IMR-90 (cell line): Measurements from ENCODE around the gene RABGAP1. TPM values are rescaled to one million over a fixed set of nuclear protein-coding genes. Genes with fewer than 3 reads are reported as not detected.

Experiments used
- ATAC-seq: fragments of 200-7000 bp; cut with Tn5 transposase; 2 replicates; pipeline ENCODE4 v1.9.1; 2020; ENCODE audit warnings: low read depth, mild to moderate bottlenecking, moderate library complexity
- BruUV-seq: library from RNA; stranded (reverse); fragments of 400-500 nt; replicated peaks from 2 replicates; lab custom pipeline; 2021; lab: Mats Ljungman, UMichigan
- CTCF ChIA-PET: fragments of 300-600 bp; formaldehyde crosslinking; extraction: SDS; loops from one replicate; lab custom pipeline; 2021; ENCODE audit warnings: antibody characterized with exemption; lab: Yijun Ruan, JAX
- POLR2A ChIA-PET: fragments of 300-600 bp; sonication (Branson Sonifier 250); formaldehyde crosslinking; loops from one replicate; lab custom pipeline; 2022; ENCODE audit warnings: antibody characterized with exemption; ENCODE audit not compliant: unreplicated experiment; lab: Charles Lee
- DNase-seq: peaks from one replicate; pipeline ENCODE4 v3.0.0; 2013
- H2AFZ ChIP-seq: replicated peaks from 2 replicates; pipeline ENCODE3; 2013; ENCODE audit warnings: low read length, mild to moderate bottlenecking; ENCODE audit not compliant: poor library complexity
- H2AK5ac ChIP-seq: 2 replicates; pipeline ENCODE4 v1.6.1; 2013; ENCODE audit warnings: low read depth, low read length, inconsistent platforms
- H2AK9ac ChIP-seq: replicated peaks from 2 replicates; pipeline ENCODE3; 2013; ENCODE audit warnings: mild to moderate bottlenecking, low read depth, low read length, moderate library complexity; ENCODE audit not compliant: poor library complexity
- H2BK120ac ChIP-seq: 2 replicates; pipeline ENCODE4 v1.6.1; 2013; ENCODE audit warnings: low read depth, low read length, inconsistent platforms
- H2BK15ac ChIP-seq: 3 replicates; pipeline ENCODE4 v1.6.1; 2013; ENCODE audit warnings: low read depth, low read length, inconsistent platforms
- H2BK20ac ChIP-seq: 2 replicates; pipeline ENCODE4 v1.6.1; 2013; ENCODE audit warnings: low read depth, mild to moderate bottlenecking, inconsistent platforms, low read length, moderate library complexity
- H2BK5ac ChIP-seq: 2 replicates; pipeline ENCODE4 v1.6.1; 2013; ENCODE audit warnings: mild to moderate bottlenecking, low read depth, low read length, inconsistent platforms; ENCODE audit not compliant: poor library complexity, severe bottlenecking
- H3K14ac ChIP-seq: replicated peaks from 2 replicates; pipeline ENCODE4 v1.6.1; 2013; ENCODE audit warnings: low read depth, low read length, inconsistent platforms
- H3K18ac ChIP-seq: 2 replicates; pipeline ENCODE4 v1.6.1; 2013; ENCODE audit warnings: low read depth, low read length, control low read depth
- H3K23ac ChIP-seq: 2 replicates; pipeline ENCODE4 v1.6.1; 2013; ENCODE audit warnings: low read depth, low read length, inconsistent platforms
- H3K27ac ChIP-seq: 2 replicates; pipeline ENCODE4 v1.5.1; 2013; ENCODE audit warnings: mild to moderate bottlenecking, control low read depth, low read length; ENCODE audit not compliant: insufficient read depth
- H3K27me3 ChIP-seq: 2 replicates; pipeline ENCODE4 v1.6.1; 2013; ENCODE audit warnings: low read length; ENCODE audit not compliant: control insufficient read depth, insufficient read depth
- H3K36me3 ChIP-seq: 2 replicates; pipeline ENCODE4 v1.6.1; 2013; ENCODE audit warnings: low read length, mixed read lengths; ENCODE audit not compliant: control insufficient read depth, insufficient read depth
- H3K4ac ChIP-seq: 2 replicates; pipeline ENCODE4 v1.6.1; 2013; ENCODE audit warnings: low read depth, low read length, inconsistent platforms
- H3K4me1 ChIP-seq: 2 replicates; pipeline ENCODE4 v1.6.1; 2013; ENCODE audit warnings: low read length, mixed read lengths; ENCODE audit not compliant: control insufficient read depth, insufficient read depth
- H3K4me2 ChIP-seq: 2 replicates; pipeline ENCODE4 v1.6.1; 2013; ENCODE audit warnings: low read depth, mild to moderate bottlenecking, control low read depth, low read length, moderate library complexity
- H3K4me3 ChIP-seq: 2 replicates; pipeline ENCODE4 v1.5.1; 2013; ENCODE audit warnings: low read depth, mild to moderate bottlenecking, control low read depth, low read length, moderate library complexity; ENCODE audit not compliant: insufficient read depth
- H3K56ac ChIP-seq: 2 replicates; pipeline ENCODE4 v1.6.1; 2013; ENCODE audit warnings: low read length, inconsistent platforms; ENCODE audit not compliant: insufficient read depth; ENCODE audit errors: extremely low read depth
- H3K79me1 ChIP-seq, 2 experiments: 2 replicates each; pipeline ENCODE4 v1.6.1; 2013; ENCODE audit warnings: low read length in 2 of 2, inconsistent platforms in 1 of 2, low read depth in 1 of 2
- H3K9ac ChIP-seq: 2 replicates; pipeline ENCODE4 v1.6.1; 2013; ENCODE audit warnings: low read depth, low read length, control low read depth
- H3K9me1 ChIP-seq: 2 replicates; pipeline ENCODE4 v1.6.1; 2013; ENCODE audit warnings: low read length, inconsistent platforms; ENCODE audit not compliant: insufficient read depth
- H3K9me3 ChIP-seq: 2 replicates; pipeline ENCODE4 v1.6.1; 2013; ENCODE audit warnings: low read length; ENCODE audit not compliant: control insufficient read depth, insufficient read depth
- H4K20me1 ChIP-seq: 2 replicates; pipeline ENCODE4 v1.6.1; 2013; ENCODE audit warnings: low read length, inconsistent platforms; ENCODE audit not compliant: insufficient read depth
- H4K5ac ChIP-seq: 2 replicates; pipeline ENCODE4 v1.6.1; 2013; ENCODE audit warnings: mild to moderate bottlenecking, low read depth, low read length, control low read depth
- H4K8ac ChIP-seq, 2 experiments: 2 replicates each; pipeline ENCODE4 v1.6.1; 2013; ENCODE audit warnings: low read depth in 2 of 2, low read length in 2 of 2, control low read depth in 1 of 2, inconsistent platforms in 1 of 2
- H4K91ac ChIP-seq: 2 replicates; pipeline ENCODE4 v1.6.1; 2013; ENCODE audit warnings: low read depth, low read length, inconsistent platforms; ENCODE audit not compliant: insufficient read depth
- BHLHE40 ChIP-seq: fragments of 150-350 bp; IDR thresholded peaks from 2 replicates; pipeline ENCODE4 v1.6.1; 2016; ENCODE audit warnings: mild to moderate bottlenecking, low read depth, low read length
- CHD1 ChIP-seq: IDR thresholded peaks from 2 replicates; pipeline ENCODE4 v1.6.1; 2012; ENCODE audit warnings: low read depth, low read length, improper control_type of control experiment
- CTCF ChIP-seq: conservative IDR thresholded peaks from 2 replicates; pipeline ENCODE4 v1.5.1; 2012; ENCODE audit warnings: mild to moderate bottlenecking, low read depth, low read length, improper control_type of control experiment
- FOS ChIP-seq: fragments of 150-350 bp; IDR thresholded peaks from 2 replicates; pipeline ENCODE4 v1.6.1; 2016; ENCODE audit warnings: low read depth, low read length
- MAZ ChIP-seq: IDR thresholded peaks from 2 replicates; pipeline ENCODE4 v1.6.1; 2012; ENCODE audit warnings: low read depth, mild to moderate bottlenecking, low read length, improper control_type of control experiment, moderate library complexity, borderline replicate concordance
- MXI1 ChIP-seq: IDR thresholded peaks from 2 replicates; pipeline ENCODE4 v1.6.1; 2012; ENCODE audit warnings: low read depth, mild to moderate bottlenecking, low read length, moderate library complexity, borderline replicate concordance
- NFE2L2 ChIP-seq: fragments of 150-350 bp; IDR thresholded peaks from 2 replicates; pipeline ENCODE4 v1.6.1; 2016; ENCODE audit warnings: low read depth, mild to moderate bottlenecking, low read length
- POLR2A ChIP-seq: IDR thresholded peaks from 2 replicates; pipeline ENCODE4 v1.6.1; 2012; ENCODE audit warnings: mild to moderate bottlenecking, low read depth, low read length
- RAD21 ChIP-seq: IDR thresholded peaks from 2 replicates; pipeline ENCODE4 v1.6.1; 2012; ENCODE audit warnings: low read length, improper control_type of control experiment
- RCOR1 ChIP-seq: IDR thresholded peaks from 2 replicates; pipeline ENCODE4 v1.6.1; 2012; ENCODE audit warnings: mild to moderate bottlenecking, low read length, improper control_type of control experiment; ENCODE audit not compliant: insufficient replicate concordance
- SMC3 ChIP-seq: fragments of 150-350 bp; IDR thresholded peaks from 2 replicates; pipeline ENCODE4 v1.6.1; 2016; ENCODE audit warnings: low read depth, mild to moderate bottlenecking, antibody characterized with exemption, low read length, moderate library complexity
- USF2 ChIP-seq: fragments of 150-350 bp; IDR thresholded peaks from 2 replicates; pipeline ENCODE4 v1.6.1; 2017; ENCODE audit warnings: mild to moderate bottlenecking, antibody characterized with exemption, low read length, low read depth
- WGBS, 2 experiments: methylation state at CpG; one replicate each; pipeline versions ENCODE4 v1.1.5 to v1.1.7; 2013; ENCODE audit warnings: missing lambda C conversion rate in 2 of 2; ENCODE audit not compliant: insufficient read length in 1 of 2; ENCODE audit errors: extremely low coverage in 2 of 2; 5-methylcytosine and 5-hydroxymethylcytosine counted together
- dilution Hi-C: fragments of 300-500 bp; cut with HindIII; formaldehyde crosslinking; loops from one replicate; pipeline ENCODE4 v1.14.3; 2018; ENCODE audit warnings: low sequenced_read_pairs; ENCODE audit not compliant: unreplicated experiment
- in situ Hi-C: fragments of 300-500 bp; cut with MboI; formaldehyde crosslinking; loops from 3 replicates; pipeline ENCODE4 v1.14.3; 2019; ENCODE audit warnings: low sequenced_read_pairs, inconsistent platforms, mixed read lengths
- intact Hi-C: fragments of 100-400 bp; cut with micrococcal nuclease; formaldehyde crosslinking; loops from 2 replicates; pipeline ENCODE4 v1.10.0; 2022
- polyA plus RNA-seq, 3 experiments: library from polyadenylated mRNA; depleted of rRNA; stranded (reverse); fragments of >200 nt; gene quantifications; 2 replicates each; pipeline ENCODE4 v1.2.3, GENCODE V29; 2012; ENCODE audit warnings: low replicate concordance in 1 of 3
- total RNA-seq: library from RNA; depleted of rRNA; stranded (reverse); fragments of >200 nt; gene quantifications from 2 replicates; pipeline ENCODE4 v1.2.3, GENCODE V29; 2012

Gene RABGAP1
- total and polyA plus RNA-seq, 2 of the 4 experiments (the other 2 are of a cell fraction), result 20.0 to 53.9 TPM

- H3K9me3 ChIP-seq, result no peaks in the 10 kb centered on the region
- H3K27me3 ChIP-seq, result no peaks in the 10 kb centered on the region
- CTCF ChIA-PET, result interaction anchor here (0.7 kb wide), 1 partner anchor 10 kb away, joined by 3 read pairs; no protein-coding TSS in a partner anchor
- H2AFZ ChIP-seq, result no peak overlapping the region
- TF ChIP-seq NFE2L2 (no peak), MXI1 (no peak), SMC3 (no peak), POLR2A (no peak), RAD21 (no peak), MAZ (no peak), CTCF (no peak), USF2 (no peak), CHD1 (no peak), BHLHE40 (no peak), FOS (no peak), RCOR1 (no peak)
- H3K4me3 ChIP-seq, result no peak overlapping the region
- H4K91ac ChIP-seq, result no peak overlapping the region
- no peaks in the 10 kb centered on the region for H4K20me1 ChIP-seq
- no peak overlapping the region for H4K8ac ChIP-seq
- no peak overlapping the region for H2BK120ac ChIP-seq
- H3K4me2 ChIP-seq, result no peak overlapping the region
- no peak overlapping the region for H2AK5ac ChIP-seq
- WGBS, 2 experiments, result no CpG with 5 or more reads among the region's 3 CpGs
- H3K27ac ChIP-seq, result no peak overlapping the region
- no peak overlapping the region for H3K14ac ChIP-seq
- no peak overlapping the region for H3K23ac ChIP-seq
- H3K18ac ChIP-seq, result no peak overlapping the region
- in situ Hi-C loops, result no loop called here
- intact Hi-C loops, result no loop called here
- no peak overlapping the region for H4K5ac ChIP-seq
- H2BK5ac ChIP-seq, result no peak overlapping the region
- H3K4ac ChIP-seq, result no peak overlapping the region
- no peak overlapping the region for H2BK15ac ChIP-seq
- POLR2A ChIA-PET, result interaction anchor here (0.6 kb wide), 1 partner anchor 43 kb away, joined by 6 read pairs; no protein-coding TSS in a partner anchor
- no peak overlapping the region for H3K9ac ChIP-seq
- H3K9me1 ChIP-seq, result peaks cover 2% of the 10 kb centered on the region; the same call in 1 of the 2 replicates
- H3K36me3 ChIP-seq, result no peaks in the 10 kb centered on the region
- H2BK20ac ChIP-seq, result no peak overlapping the region
- BruUV-seq, result no TSS peak
- dilution Hi-C loops, result no loop called here
- no peak for ATAC-seq
- peaks cover 2% of the 10 kb centered on the region; the same call in 1 of the 2 replicates for H3K4me1 ChIP-seq
- H3K56ac ChIP-seq, result no peak overlapping the region
- no peak for DNase-seq
- H3K79me1 ChIP-seq, result no peaks in the 10 kb centered on the region
- no peak overlapping the region for H2AK9ac ChIP-seq
These were observed 180.6 kb downstream of the RABGAP1 start for GRCh38 chr9:123121457-123121856.
